ENCODE measurements around the gene HSD17B1. TPM values are rescaled to one million over a fixed set of nuclear protein-coding genes. Genes with fewer than 3 reads are reported as not detected.
A peak's percentile ranks its signal among the peaks of the same experiment; 100 is the strongest.

Gene HSD17B1
- total and polyA plus RNA-seq, 2 of the 13 experiments (the other 11 are each of a cell fraction or from before 2014, with no cell fraction given) = 0.54 to 0.93 TPM

DNA sequence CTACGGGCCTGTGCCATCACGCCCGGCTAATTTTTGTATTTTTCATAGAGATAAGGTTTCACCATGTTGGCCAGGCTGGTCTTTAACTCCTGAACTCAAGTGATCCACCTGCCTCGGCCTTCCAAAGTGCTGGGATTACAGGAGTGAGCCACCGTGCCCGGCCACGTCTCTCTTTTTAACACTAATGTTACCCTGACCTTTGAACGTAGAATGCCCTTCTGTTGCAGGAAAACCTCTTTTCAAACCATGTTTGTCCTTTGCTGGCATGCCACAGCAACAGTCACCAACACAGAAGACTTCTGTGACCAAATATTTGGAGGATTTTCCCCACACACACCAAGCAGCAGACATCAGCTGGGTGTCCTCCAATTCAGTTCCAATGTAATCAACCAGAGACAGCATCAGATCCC lies 7.8 kb upstream of the HSD17B1 start (continued):
- TF ChIP-seq, protein P1, sequence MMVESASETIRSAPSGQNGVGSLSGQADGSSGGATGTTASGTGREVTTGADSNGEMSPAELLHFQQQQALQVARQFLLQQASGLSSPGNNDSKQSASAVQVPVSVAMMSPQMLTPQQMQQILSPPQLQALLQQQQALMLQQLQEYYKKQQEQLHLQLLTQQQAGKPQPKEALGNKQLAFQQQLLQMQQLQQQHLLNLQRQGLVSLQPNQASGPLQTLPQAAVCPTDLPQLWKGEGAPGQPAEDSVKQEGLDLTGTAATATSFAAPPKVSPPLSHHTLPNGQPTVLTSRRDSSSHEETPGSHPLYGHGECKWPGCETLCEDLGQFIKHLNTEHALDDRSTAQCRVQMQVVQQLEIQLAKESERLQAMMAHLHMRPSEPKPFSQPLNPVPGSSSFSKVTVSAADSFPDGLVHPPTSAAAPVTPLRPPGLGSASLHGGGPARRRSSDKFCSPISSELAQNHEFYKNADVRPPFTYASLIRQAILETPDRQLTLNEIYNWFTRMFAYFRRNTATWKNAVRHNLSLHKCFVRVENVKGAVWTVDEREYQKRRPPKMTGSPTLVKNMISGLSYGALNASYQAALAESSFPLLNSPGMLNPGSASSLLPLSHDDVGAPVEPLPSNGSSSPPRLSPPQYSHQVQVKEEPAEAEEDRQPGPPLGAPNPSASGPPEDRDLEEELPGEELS (CRISPR knock-in tag; IDR thresholded peaks at IDR 0.05) = peak; percentile 59
- TF ChIP-seq ZFY (CRISPR knock-in tag; IDR thresholded peaks at IDR 0.05) = peak; percentile 50; the same call in 1 of the 2 replicates
- peak in 1 of 2 experiments; percentile 37; a peak in 2 of 4 replicates for TF ChIP-seq EP300 (IDR thresholded peaks at IDR 0.05; ENCODE audit: low read depth in 2 of 2, low read length in 2 of 2)
- no peak for TF ChIP-seq EP300 (CRISPR knock-in tag; IDR thresholded peaks at IDR 0.05; ENCODE audit: borderline replicate concordance)
- no peak for TF ChIP-seq PCBP2 (optimal IDR thresholded peaks at IDR 0.05; ENCODE audit: low read depth, low read length, poor library complexity, severe bottlenecking)
- TF ChIP-seq TEAD3 (CRISPR knock-in tag; optimal IDR thresholded peaks at IDR 0.05; ENCODE audit: borderline replicate concordance) = peak; percentile 69
- 0 out of 2 replicates have a peak, but pooled peaks have one; percentile 40 for TF ChIP-seq HOXA5 (CRISPR knock-in tag; IDR thresholded peaks at IDR 0.05)
- TF ChIP-seq, protein P2, sequence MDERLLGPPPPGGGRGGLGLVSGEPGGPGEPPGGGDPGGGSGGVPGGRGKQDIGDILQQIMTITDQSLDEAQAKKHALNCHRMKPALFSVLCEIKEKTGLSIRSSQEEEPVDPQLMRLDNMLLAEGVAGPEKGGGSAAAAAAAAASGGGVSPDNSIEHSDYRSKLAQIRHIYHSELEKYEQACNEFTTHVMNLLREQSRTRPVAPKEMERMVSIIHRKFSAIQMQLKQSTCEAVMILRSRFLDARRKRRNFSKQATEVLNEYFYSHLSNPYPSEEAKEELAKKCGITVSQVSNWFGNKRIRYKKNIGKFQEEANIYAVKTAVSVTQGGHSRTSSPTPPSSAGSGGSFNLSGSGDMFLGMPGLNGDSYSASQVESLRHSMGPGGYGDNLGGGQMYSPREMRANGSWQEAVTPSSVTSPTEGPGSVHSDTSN (CRISPR knock-in tag; IDR thresholded peaks at IDR 0.05) = no peak
- no peak for TF ChIP-seq SNAI1 (CRISPR knock-in tag; IDR thresholded peaks at IDR 0.05; ENCODE audit: borderline replicate concordance)
- TF ChIP-seq HDAC2 (CRISPR knock-in tag; IDR thresholded peaks at IDR 0.05) = peak; percentile 41; the same call in 1 of the 2 replicates
- peak; percentile 72 for TF ChIP-seq TBX2 (CRISPR knock-in tag; IDR thresholded peaks at IDR 0.05; ENCODE audit: borderline replicate concordance)
- peak; percentile 33 for TF ChIP-seq ASH2L (IDR thresholded peaks at IDR 0.05; ENCODE audit: insufficient read length, low read depth, low read length)
- TF ChIP-seq, protein P3, sequence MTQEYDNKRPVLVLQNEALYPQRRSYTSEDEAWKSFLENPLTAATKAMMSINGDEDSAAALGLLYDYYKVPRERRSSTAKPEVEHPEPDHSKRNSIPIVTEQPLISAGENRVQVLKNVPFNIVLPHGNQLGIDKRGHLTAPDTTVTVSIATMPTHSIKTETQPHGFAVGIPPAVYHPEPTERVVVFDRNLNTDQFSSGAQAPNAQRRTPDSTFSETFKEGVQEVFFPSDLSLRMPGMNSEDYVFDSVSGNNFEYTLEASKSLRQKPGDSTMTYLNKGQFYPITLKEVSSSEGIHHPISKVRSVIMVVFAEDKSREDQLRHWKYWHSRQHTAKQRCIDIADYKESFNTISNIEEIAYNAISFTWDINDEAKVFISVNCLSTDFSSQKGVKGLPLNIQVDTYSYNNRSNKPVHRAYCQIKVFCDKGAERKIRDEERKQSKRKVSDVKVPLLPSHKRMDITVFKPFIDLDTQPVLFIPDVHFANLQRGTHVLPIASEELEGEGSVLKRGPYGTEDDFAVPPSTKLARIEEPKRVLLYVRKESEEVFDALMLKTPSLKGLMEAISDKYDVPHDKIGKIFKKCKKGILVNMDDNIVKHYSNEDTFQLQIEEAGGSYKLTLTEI (CRISPR knock-in tag; conservative IDR thresholded peaks at IDR 0.05) = no peak
- no peak for TF ChIP-seq NFE2L2 (IDR thresholded peaks at IDR 0.05; ENCODE audit: low read length)
- TF ChIP-seq ZNF550 (CRISPR knock-in tag; IDR thresholded peaks at IDR 0.05; ENCODE audit: borderline replicate concordance) = no peak
- TF ChIP-seq ELF3 (CRISPR knock-in tag; IDR thresholded peaks at IDR 0.05) = peak; percentile 59
- no peak for TF ChIP-seq SRSF4 (IDR thresholded peaks at IDR 0.05; ENCODE audit: low read depth, low read length, poor library complexity, severe bottlenecking)
- no peak for TF ChIP-seq RARG (CRISPR knock-in tag; IDR thresholded peaks at IDR 0.05; ENCODE audit: low read depth)
- TF ChIP-seq, protein P4, sequence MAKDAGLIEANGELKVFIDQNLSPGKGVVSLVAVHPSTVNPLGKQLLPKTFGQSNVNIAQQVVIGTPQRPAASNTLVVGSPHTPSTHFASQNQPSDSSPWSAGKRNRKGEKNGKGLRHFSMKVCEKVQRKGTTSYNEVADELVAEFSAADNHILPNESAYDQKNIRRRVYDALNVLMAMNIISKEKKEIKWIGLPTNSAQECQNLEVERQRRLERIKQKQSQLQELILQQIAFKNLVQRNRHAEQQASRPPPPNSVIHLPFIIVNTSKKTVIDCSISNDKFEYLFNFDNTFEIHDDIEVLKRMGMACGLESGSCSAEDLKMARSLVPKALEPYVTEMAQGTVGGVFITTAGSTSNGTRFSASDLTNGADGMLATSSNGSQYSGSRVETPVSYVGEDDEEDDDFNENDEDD (CRISPR knock-in tag; IDR thresholded peaks at IDR 0.05; ENCODE audit: borderline replicate concordance) = no peak
- TF ChIP-seq BCL6 (CRISPR knock-in tag; IDR thresholded peaks at IDR 0.05) = peak; percentile 37; the same call in 1 of the 2 replicates
- TF ChIP-seq, protein P5, sequence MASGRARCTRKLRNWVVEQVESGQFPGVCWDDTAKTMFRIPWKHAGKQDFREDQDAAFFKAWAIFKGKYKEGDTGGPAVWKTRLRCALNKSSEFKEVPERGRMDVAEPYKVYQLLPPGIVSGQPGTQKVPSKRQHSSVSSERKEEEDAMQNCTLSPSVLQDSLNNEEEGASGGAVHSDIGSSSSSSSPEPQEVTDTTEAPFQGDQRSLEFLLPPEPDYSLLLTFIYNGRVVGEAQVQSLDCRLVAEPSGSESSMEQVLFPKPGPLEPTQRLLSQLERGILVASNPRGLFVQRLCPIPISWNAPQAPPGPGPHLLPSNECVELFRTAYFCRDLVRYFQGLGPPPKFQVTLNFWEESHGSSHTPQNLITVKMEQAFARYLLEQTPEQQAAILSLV (CRISPR knock-in tag; IDR thresholded peaks at IDR 0.05; ENCODE audit: borderline replicate concordance) = no peak
- TF ChIP-seq NR2C2 (CRISPR knock-in tag; IDR thresholded peaks at IDR 0.05; ENCODE audit: borderline replicate concordance) = peak; percentile 65; the same call in 1 of the 2 replicates
- TF ChIP-seq ZNF772 (CRISPR knock-in tag; IDR thresholded peaks at IDR 0.05) = no peak
- 0 out of 2 replicates have a peak, but pooled peaks have one; percentile 48 for TF ChIP-seq RNF2 (conservative IDR thresholded peaks at IDR 0.05; ENCODE audit: low read depth)
